K562 (cell line): ENCODE data around the gene OST4. TPM values are rescaled to one million over a fixed set of nuclear protein-coding genes. Genes with fewer than 3 reads are reported as not detected.

Experiments
- BACH1 ChIP-seq: fragments of 200-800 bp; sonication (Bioruptor generic); IDR thresholded peaks from 2 replicates; pipeline ENCODE4 v1.6.1; 2016; ENCODE audit warnings: missing genetic modification characterization, missing compliant biosample characterization
- CBX8 ChIP-seq: fragments of 200-600 bp; sonication (generic); IDR thresholded peaks from 2 replicates; pipeline ENCODE4 v1.6.1; 2012; ENCODE audit warnings: borderline replicate concordance, mixed run types, low read depth, mild to moderate bottlenecking, moderate library complexity, mixed read lengths, low read length, control low read depth, inconsistent platforms; ENCODE audit not compliant: poor library complexity, severe bottlenecking; ENCODE audit errors: extremely low read depth
- CCAR2 ChIP-seq: fragments of 200-400 bp; formaldehyde crosslinking; IDR thresholded peaks from 2 replicates; pipeline ENCODE4 v1.6.1; 2017; ENCODE audit warnings: mild to moderate bottlenecking, low read depth, low read length
- MEIS2 ChIP-seq: fragments of 450-650 bp; IDR thresholded peaks from 2 replicates; pipeline ENCODE4 v1.6.1; 2014; ENCODE audit warnings: mild to moderate bottlenecking; ENCODE audit not compliant: partially characterized antibody
- MGA ChIP-seq: fragments of 450-650 bp; IDR thresholded peaks from 2 replicates; pipeline ENCODE4 v1.6.1; 2016; ENCODE audit warnings: mild to moderate bottlenecking, moderate library complexity
- PHB ChIP-seq: fragments of 250-450 bp; sonication (Bioruptor Pico); IDR thresholded peaks from 2 replicates; pipeline ENCODE4 v1.5.0; 2021
- PRMT5 ChIP-seq: sonication (generic); formaldehyde crosslinking; IDR thresholded peaks from 2 replicates; pipeline ENCODE4 v1.5.0; 2020; ENCODE audit warnings: missing genetic modification reagents
- SIRT6 ChIP-seq: IDR thresholded peaks from one replicate; pipeline ENCODE4 v1.6.1; 2012; ENCODE audit warnings: low read depth, mild to moderate bottlenecking, control low read depth, inconsistent platforms, low read length, moderate library complexity
- TCF15 ChIP-seq: fragments of 250-450 bp; sonication (Bioruptor Pico); IDR thresholded peaks from 2 replicates; pipeline ENCODE4 v1.8.0; 2022; ENCODE audit warnings: moderate library complexity, mild to moderate bottlenecking, inconsistent platforms
- THRAP3 ChIP-seq: fragments of 450-650 bp; IDR thresholded peaks from 2 replicates; pipeline ENCODE4 v1.6.1; 2016; ENCODE audit warnings: mild to moderate bottlenecking, inconsistent platforms, borderline replicate concordance
- ZNF217 ChIP-seq: sonication (generic); formaldehyde crosslinking; IDR thresholded peaks from 2 replicates; pipeline ENCODE4 v1.8.0; 2022; ENCODE audit warnings: mild to moderate bottlenecking, missing genetic modification reagents
- ZNF395 ChIP-seq: fragments of 200-800 bp; sonication (Bioruptor generic); IDR thresholded peaks from 2 replicates; pipeline ENCODE4 v1.6.1; 2017; ENCODE audit warnings: missing genetic modification characterization, missing compliant biosample characterization
- ZNF511 ChIP-seq: sonication (generic); formaldehyde crosslinking; IDR thresholded peaks from 2 replicates; pipeline ENCODE4 v1.8.0; 2022; ENCODE audit warnings: mild to moderate bottlenecking, missing genetic modification reagents
- ZNF668 ChIP-seq: fragments of 250-450 bp; sonication (Bioruptor Pico); IDR thresholded peaks from 2 replicates; pipeline ENCODE4 v1.8.0; 2022; ENCODE audit warnings: mild to moderate bottlenecking, inconsistent platforms
- polyA plus RNA-seq, 8 experiments: library from polyadenylated mRNA; depleted of rRNA in 4 of 8; stranded (reverse) in 5 of 8; unstranded in 3 of 8; fragments of >200 nt; fragmentation: Nextera tagmentation in 2 of 8; fragmentation: Illumina TruSeq in 1 of 8; extraction: Ambion mirVana in 2 of 8; extraction: Trizol in 1 of 8; gene quantifications; 2 replicates each; pipeline versions ENCODE4 v1.2.1 to v1.2.3, GENCODE V29; 2011 to 2014; ENCODE audit warnings: inconsistent platforms in 1 of 8, missing spikeins in 1 of 8
- total RNA-seq, 7 experiments: library from RNA; depleted of rRNA in 6 of 7; stranded (reverse); fragments of >200 nt in 6 of 7; fragmentation: Illumina TruSeq in 2 of 7; extraction: Trizol in 2 of 7; gene quantifications; 2 replicates each; pipeline versions ENCODE4 v1.2.1 to v1.2.3, GENCODE V29; 2011 to 2021; ENCODE audit warnings: low replicate concordance in 1 of 7

Gene OST4
- total and polyA plus RNA-seq, 9 of the 15 experiments (the other 6 are each of a cell fraction or from before 2014, with no cell fraction given): 186 to 1,155 (median 355) TPM

GRCh38 chr2:27085673-27086089, 14.2 kb upstream of the OST4 start (continued):
- TF ChIP-seq MGA: peak; percentile 54
- TF ChIP-seq BACH1 (tag): no peak
- no peak for TF ChIP-seq ZNF668
- no peak for TF ChIP-seq PHB (CRISPR knock-in tag)
- TF ChIP-seq THRAP3: no peak
- no peak for TF ChIP-seq CBX8
- TF ChIP-seq CCAR2: no peak
- TF ChIP-seq ZNF395 (CRISPR knock-in tag): no peak
- TF ChIP-seq MEIS2: no peak
- no peak for TF ChIP-seq ZNF217 (CRISPR knock-in tag)
- no peak for TF ChIP-seq SIRT6
- no peak for TF ChIP-seq PRMT5
- TF ChIP-seq TCF15 (CRISPR knock-in tag): no peak
- TF ChIP-seq ZNF511 (CRISPR knock-in tag): no peak
